Muscle of arm (tissue), 12 donors: ENCODE measurements around the gene UCN. TPM values are rescaled to one million over a fixed set of nuclear protein-coding genes. Genes with fewer than 3 reads are reported as not detected.
"Not testable (repeated sequence)": the region's sequence is repeated elsewhere in the genome, so short reads cannot be mapped to it uniquely, and the experiment has no call there.

Experiments
- DNase-seq: peaks from one replicate; pipeline ENCODE4 v3.0.0-alpha.2; 2013
- polyA plus RNA-seq, 12 donors: library from polyadenylated mRNA; unstranded; fragments of 120-200 nt; gene quantifications; one replicate each; pipeline ENCODE4 v1.2.1, GENCODE V29; 2013; ENCODE audit not compliant: insufficient read length in 12 of 12

UCN gene
- polyA plus RNA-seq, 12 donors: 0.59 to 2.1 (median 1.4) TPM; not detected in 2

DNA sequence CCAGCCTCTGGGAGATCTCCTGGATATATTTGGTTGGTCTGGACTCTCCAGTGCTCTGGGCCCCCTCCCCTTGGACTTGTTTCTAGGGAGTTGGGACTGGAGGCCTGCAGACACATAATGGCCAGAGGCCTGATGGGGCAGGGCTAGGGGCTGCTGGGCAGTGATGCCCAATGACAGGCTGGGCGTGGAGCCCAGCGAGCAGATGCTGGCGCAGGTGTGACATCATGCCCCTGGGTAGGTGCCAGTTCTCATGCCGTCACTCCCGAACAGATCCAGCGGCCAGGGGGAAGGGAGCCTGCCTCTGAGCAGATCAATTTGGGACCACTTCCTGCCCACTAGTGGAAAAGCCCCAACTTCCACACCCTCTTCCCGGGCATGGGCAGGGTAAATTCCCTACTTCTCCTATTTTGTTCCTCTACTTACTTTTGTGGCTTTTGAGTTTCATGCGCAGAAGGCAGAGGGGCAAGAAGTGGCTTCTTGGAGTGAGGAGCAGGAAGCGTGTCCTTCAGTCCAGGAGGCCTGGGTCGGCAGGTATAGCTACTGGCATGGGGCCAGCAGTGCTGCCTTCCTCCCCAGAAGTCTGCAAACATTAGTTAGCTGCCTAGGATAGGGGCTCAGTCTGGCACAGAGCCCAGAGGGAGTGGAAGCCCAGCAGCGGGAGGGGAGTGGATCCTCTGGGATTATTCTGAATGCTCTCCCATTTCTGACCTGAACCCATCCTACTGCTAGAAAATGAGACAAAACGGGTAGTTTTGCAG is 8.6 kb upstream of the UCN start:
- no peak for DNase-seq

DNA sequence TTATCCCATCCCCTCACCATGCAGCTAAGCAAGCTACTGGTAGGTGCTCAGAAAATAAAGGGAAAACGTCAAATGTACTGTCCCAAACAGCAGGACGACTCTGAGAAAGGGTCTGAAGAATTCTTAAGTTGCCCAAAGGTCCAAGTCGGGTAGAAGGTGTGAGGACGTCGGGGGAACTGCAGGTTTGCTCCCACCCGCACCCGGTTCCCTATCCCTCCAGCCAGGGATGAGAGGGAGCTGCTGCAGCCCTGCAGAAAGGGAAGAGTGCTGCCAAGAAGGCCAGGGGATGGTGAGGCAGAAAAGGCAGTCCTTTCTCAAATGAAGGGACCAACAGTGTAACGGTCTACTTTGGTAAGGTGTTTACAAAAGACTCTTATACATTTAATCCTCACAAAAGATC is 6.9 kb upstream of the UCN start:
- no peak for DNase-seq

DNA sequence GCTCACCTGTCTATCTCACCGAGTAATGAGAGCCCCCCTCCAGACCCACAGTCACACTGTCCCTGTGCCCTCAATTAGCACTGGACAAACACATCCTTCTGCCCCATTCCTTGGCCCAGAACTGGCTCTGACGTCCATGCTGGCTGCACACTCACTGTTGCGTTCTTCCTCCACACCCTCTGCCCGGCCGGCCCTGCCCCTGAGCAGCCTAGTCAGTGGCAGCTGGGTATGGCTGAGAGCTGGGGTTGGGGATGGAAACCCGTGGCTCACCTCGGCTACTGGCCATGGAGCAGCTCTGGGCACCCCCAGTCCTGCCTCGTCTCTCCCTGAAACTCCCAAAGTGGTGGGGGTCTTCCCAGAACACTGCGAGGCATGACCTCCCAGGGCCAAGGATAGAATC is 6.5 kb upstream of the UCN start:
- no peak for DNase-seq

DNA sequence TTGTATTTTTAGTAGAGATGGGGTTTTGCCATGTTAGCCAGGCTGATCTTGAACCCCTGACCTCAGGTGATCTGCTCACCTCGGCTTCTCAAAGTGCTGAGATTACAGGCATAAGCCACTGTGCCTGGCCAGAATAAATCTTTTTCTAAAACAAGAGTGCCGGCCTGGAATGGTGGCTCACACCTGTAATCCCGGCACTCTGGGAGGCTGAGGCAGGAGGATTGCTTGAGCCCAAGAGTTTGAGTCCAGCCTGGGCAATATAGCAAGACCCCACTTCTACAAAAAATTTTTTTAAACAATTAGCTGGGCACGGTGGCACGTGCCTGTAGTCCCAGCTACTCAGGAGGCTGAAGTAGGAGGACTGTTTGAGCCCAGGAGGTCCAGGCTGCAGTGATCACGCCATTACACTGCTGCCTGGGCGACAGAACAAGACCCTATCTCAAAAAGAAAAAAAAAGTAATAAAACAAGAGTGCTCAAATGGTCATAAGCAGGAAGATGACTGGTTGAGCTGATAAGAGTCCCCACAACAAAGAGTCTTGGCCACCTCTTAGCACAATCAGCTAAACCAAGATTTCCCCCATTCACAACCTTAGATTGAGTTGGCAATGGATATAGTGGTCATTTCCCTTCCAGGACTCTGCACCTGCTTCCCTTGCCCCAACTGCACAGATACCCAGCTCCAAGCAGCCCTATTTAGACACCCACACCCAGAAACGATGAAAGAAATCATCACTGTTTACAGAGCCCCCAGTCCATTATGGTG is 5.8 kb upstream of the UCN start:
- no peak for DNase-seq

DNA sequence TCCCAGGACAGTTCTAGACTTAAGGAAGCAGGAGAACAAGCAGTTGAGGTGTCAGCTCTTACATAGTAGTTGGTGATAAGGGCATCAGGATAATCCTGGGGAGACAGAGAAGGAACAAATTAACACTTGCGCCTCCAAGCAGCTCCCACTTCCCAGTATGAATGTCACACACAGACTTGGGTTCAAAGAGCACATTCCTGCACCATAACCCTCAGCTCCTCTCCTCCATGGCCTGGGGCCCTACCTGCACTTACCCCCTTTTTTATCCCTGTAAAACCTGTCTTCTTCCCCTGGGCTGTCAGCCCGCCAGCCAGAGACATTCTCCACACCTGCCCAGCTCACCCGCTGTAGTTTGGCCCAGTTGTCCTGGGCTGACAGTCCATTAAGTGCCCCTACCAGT is 3.9 kb upstream of the UCN start:
- no peak for DNase-seq

DNA sequence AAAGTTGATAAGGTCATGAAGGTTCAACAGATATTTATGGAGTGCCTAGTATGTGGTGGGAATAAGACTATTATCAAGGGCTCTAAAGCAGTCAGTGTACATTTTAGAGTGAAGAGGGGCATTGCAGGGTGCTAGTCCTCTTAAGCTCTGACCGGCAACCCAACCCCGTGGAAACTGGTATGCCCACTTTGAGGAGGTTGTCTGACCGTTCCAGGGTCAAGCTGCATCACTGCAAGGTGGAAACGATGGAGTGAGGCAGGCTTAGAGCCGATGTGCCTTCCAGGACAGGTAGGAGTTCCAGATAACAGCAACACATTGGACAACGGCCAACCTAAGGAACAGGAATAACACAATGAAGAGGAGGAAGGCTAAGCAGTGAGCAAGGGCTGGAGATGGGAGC is 1.4 kb upstream of the UCN start:
- DNase-seq: no peak

DNA sequence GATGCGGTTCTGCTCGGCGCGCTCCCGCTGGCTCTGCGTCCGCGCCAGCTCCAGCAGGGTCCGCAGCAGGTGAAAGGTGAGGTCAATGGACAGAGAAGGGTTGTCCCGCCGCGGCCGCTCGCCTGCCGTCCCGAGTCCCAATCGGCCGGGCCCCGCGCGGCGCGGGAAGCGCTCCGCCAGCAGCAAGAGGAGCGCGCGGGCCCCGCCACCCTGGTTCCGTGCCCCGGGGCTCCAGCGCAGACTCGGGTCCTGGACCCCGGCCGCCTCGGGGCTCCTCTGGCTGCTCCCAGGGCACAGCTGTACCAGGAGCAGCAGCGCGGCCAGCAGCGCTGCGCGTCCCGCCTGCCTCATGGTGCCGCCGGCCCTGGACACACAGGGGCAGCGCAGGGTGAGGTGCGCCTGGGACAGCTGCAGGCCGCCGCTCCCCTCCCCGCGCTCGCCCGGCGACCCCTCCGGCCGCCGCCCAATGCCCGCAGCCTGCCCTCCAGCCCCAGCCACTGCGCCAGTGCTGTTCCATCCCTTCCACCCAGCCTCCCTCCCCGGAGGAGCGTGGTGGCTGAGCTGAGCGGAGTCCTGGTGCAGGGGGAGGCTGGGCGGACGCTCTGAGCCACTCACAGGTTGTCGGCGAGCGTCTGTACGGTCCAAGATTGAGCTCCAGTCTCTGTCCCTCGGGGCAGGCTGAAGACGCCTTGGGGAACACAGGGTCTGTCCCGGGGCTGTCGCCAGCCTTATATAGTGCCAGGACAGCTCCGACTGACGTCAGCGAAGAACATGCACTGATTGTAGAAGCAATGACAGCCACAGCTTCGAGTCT is 493 bp downstream of the UCN start:
- no peak for DNase-seq

DNA sequence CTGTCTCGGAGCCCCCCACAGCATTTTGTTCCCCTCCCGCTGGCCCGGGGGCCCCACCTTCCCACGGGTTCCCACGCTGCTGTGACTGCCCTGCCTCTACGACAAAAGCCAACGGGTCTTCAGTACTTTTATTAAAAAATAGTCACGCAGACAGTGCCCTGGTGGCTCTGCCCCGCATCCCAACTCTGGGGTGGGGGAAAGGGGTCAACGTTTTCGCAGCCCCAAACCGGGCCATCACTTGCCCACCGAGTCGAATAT is 1.0 kb downstream of the UCN start:
- DNase-seq: no peak

DNA sequence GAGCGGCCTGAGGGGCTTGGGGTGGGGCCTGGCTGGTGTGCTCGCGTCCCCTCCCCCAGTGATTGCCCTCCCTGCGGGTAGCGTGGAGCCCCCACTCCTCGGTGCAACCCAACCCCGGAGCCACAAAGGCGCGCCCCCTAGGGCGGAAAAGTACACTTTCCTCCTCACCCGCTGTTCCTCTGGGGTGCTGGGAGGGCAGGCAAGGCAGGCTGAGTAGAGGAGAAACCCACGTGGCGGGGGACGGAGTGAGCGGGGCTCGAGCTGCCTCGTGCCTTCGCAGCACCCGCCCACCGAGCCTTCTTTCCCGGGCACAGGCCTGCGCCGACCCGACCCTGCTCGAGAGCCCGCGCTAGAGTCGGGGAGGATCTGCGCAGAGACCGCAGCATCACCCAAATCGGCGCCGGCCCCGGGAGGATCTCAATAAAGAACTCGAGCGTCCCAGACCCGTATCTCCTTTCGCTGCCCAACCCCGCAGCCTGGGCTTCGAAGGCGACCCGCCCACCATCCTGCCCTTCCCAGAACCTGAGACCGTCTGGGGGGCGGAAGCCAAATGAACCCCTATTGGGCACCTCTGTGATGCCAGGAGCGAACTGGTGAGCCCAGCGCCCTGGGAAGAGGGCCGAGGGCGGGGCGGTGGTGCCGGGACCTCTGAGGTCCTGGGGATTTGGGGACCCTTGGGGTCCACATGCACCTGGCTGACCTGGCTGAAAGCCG is 1.5 kb downstream of the UCN start:
- no peak for DNase-seq

DNA sequence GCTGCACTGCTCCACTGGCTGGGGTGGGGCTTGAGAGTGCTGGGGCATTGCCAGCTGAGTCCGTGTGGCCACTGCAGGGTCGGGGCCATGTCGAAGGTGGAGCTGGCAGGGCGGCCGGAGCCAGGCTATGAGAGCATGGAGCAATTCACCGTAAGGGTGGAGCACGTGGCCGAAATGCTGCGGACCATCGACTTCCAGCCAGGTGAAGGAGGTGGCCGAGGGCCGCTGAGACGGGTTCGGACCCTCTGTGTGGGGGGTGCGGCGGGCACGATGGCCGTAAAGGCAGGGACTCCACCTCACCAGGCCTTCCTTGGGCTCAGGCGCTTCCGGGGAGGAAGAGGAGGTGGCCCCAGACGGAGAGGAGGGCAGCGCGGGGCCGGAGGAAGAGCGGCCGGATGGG is 2.1 kb downstream of the UCN start:
- DNase-seq: no peak

DNA sequence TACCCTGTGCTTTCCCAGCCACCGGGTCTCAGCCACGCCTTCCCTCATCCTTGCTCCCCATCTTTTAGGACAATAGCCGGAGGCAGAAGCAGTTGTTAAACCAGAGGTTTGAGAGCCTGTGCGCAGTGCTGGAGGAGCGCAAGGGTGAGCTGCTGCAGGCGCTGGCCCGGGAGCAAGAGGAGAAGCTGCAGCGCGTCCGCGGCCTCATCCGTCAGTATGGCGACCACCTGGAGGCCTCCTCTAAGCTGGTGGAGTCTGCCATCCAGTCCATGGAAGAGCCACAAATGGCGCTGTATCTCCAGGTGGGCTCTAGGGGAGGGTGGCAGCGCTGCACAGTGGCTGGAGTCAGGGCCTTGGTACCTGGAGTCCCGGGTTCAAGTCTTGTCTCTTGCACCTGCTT is 2.7 kb downstream of the UCN start:
- no peak for DNase-seq

DNA sequence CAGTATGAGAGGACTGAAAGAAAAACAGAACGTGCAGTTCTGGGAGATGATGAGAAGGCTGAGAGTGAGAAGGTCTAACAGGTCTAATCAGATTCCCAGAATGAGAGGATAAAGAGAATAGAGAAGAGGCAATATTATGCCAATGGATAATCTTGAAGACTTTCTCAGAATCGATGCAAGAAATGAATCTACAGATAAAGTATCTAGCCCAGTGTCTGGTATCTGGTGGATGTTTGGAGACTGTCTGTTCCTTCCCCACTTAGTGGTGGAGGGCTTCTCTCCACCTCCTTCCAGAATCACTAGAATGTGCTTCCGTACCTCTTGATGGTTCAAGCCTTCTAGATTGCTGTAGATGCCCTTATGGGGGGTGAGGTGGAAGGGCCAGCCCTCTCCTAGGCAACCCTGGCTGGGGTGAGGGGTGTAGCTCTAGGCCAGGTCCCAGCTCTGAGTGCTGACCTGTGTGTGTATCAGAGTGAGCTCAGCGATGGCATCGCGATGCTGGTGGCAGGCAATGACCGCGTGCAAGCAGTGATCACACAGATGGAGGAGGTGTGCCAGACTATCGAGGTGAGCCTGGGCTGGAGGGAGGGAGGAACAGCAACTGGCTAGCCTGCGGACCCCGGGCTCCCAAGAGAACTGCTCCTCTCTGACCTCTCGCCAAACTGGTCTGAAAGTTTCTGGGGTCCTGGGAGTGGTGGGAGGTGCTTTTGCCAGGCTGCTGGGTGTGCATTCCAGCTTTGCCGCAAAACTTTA is 3.6 kb downstream of the UCN start:
- no peak for DNase-seq

DNA sequence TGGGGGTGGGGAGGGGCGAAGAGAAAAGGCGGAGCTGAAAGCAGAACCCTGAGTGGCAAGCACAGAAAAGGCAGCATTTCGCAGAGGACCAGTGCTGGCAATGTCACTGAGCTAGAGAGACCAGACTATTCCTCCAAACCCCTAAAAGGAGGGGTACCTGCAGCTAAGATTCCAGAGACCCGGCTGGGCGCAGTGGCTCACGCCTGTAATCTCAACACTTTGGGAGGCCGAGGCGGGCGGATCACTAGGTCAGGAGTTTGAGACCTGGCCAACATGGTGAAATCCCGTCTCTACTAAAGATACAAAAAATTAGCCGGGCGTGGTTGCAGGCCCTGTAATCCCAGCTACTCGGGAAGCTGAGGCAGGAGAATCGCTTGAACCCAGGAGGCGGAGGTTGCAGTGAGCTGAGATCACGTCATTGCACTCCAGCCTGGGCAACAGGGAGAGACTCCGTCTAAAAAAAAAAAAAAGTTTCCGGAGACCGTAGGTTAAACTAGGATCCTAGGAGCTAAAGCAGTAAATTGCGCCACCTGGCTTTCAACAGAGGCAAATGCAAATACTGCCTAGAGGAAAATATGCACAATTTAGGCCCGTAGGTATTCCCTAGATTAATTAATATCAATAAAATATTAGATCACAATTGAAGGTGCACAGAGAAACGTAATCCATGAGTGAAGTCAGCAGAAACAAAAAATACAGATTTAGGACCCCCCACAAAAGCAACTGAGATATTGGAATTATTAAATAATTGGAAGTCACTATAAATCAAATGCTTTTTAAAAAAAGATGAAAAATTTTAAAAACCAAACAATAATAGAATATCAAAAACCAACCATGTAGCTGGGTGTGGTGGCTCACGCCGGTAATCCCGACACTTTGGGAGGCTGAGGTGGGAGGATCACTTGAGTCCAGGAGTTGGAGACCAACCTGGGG is 4.9 kb downstream of the UCN start:
- DNase-seq: no peak

DNA sequence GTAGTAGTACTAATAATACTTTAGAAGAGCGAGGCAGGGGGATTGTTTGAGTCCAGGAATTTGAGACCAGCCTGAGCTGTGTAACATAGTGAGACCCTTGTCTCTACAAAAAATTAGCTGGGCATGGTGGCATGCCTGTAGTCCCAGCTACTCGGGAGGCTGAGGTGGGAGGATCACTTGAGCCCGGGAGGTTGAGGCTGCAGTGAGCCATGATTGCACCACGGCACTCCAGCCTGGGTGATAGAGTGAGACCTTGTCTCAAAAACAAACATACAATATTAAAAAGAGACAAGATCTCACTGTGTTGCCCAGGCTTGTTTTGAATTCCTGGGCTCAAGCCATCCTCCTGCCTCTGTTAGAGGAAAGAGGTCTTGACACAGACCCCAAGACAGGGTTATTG is 7.6 kb downstream of the UCN start:
- not testable (repeated sequence) for DNase-seq

DNA sequence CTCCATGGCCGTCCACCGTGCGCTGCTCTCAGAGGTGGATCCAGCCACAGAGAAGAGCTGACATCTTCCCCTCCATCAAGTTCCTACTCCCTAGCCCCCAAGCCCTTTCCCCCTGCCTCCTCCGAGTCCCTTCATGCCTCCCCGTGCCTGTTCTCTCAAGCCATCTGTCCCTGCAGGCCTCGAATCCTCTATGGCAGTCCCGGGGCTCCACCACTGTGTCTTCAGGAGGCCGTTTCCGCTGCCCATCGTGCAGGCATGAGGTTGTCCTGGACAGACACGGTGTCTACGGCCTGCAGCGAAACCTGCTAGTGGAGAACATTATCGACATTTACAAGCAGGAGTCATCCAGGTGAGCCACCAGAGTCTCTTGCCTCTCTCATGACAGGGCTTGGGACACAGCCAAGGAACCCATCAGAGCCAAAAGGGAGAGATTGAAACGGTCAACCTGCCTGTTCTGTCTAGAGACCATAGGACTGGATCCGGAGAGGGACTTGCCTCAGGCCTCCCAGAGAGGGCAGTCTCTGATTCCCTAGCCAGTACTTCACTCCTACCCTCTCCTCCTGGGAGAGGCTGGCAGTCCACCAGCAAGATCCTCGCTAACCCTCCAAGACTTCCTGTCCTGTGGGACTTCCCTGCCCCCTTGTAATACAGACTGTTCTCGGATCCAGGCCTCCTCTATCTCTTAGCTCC is 9.7 kb downstream of the UCN start:
- no peak for DNase-seq

DNA sequence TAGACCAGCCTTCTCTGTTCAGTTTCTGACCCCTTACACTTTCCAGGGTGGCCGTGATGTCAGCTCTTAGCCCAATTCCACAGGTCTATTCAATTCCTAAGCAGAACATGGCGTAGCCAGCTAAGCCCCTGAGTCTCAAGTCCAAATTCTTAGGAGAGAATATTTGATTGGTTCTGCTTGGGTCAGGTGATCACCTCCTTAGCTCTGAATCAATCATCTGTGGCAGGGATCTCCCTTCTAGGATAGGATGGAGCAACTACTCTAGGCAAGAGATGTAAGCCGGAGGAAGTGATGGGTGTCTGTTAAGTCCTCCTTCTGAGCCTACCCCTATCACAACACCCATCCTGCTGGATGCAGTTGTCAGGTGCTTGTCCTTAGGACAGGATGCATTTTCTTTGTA is 11.1 kb downstream of the UCN start:
- DNase-seq: no peak

DNA sequence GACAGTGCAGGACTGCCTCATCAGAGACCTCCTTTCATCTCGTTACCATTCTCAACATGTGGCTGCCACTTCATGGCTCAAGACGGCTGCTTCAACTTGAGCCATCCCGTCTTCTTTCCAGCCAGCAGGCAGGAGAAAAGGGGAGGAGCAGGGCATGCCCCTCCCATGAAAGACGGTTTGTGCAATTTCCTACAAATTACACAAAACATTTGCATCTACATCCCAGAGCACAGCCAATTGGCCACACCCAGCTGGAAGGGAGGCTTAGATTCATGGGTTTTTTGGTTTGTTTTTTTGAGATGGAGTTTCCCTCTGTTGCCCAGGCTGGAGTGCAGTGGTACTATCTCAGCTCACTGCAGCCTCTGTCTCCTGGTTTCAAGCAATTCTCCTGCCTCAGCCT is 11.8 kb downstream of the UCN start:
- DNase-seq: no peak

DNA sequence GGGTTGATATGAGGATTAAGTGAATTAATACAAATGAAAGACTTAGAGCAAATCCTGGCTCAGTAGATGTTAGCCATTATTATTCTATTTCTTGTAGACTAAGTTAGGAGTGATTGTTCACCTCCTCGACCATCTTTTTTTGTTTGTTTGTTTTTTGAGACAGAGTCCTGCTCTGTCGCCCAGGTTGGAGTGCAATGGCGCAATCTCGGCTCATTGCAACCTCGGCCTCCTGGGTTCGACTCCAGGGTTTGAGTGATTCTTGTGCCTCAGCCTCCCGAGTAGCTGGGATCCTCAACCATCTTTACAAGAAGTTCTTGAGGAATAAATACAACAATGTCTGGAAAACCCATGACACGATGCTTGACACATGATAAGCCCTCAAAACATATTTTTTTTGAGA is 13.3 kb downstream of the UCN start:
- no peak for DNase-seq

DNA sequence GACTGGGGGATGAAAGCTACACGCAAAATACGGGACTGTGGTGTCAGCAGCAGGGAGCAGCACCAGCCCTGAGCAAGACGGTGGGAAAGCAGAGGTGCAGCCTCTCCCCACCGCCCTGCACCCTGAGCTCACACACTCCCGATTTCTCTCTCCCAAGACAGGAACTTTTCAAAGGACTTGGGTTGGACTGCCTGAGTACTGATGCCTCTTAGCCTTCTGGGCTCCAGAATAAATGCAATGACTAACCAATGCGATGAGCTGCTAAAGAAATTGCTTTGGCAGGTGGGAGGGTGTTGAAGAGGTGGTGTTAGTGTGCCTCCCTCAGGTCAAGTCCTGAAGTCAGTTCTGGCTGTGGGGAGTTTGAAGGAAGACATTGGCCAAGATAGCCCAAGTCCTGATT is 16.4 kb downstream of the UCN start:
- DNase-seq: no peak

DNA sequence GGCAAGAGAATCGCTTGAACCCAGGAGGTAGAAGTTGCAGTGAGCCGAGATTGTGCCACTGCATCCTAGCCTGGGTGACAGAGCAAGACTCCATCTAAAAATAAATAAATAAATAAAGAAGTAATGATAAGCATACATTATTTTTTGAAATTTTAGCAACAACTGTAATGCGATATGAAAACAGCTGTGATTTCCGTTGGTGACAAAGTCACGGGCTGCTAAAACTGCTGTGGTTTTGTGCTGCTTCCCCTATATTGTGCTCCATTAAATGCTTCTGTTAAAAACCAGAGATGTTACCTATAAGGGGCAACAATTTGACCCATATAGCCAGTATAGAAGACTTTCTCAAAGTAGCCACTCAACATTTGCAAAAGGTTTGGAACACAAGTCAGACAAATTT is 17.7 kb downstream of the UCN start:
- DNase-seq: no peak
